Neural cell (in vitro differentiated cells): ENCODE measurements around the gene GPR25. TPM values are rescaled to one million over a fixed set of nuclear protein-coding genes. Genes with fewer than 3 reads are reported as not detected.

Experiments
- H2AFZ ChIP-seq: fragments of 200-600, 300-800 bp; sonication (generic), shearing (Covaris generic); 2 replicates; pipeline ENCODE4 v1.6.0; 2014; ENCODE audit warnings: low read depth, mild to moderate bottlenecking, antibody characterized with exemption, low read length, moderate library complexity
- H3F3A ChIP-seq: fragments of 200-600 bp; shearing (Covaris generic); 2 replicates; pipeline ENCODE4 v1.6.1; 2016; ENCODE audit warnings: mild to moderate bottlenecking, moderate library complexity, mixed read lengths, antibody characterized with exemption, low read length; ENCODE audit not compliant: insufficient read depth, poor library complexity, severe bottlenecking
- H3K27ac ChIP-seq: fragments of 200-600, 300-800 bp; sonication (generic), shearing (Covaris generic); 2 replicates; pipeline ENCODE4 v1.5.1; 2014; ENCODE audit warnings: mild to moderate bottlenecking, low read length, moderate library complexity
- H3K27me3 ChIP-seq: fragments of 300-800, 200-600 bp; sonication (generic), shearing (Covaris generic); 2 replicates; pipeline ENCODE4 v1.6.0; 2014; ENCODE audit warnings: mild to moderate bottlenecking, low read depth, low read length, moderate library complexity; ENCODE audit not compliant: insufficient read depth
- H3K36me3 ChIP-seq: fragments of 300-800, 200-600 bp; sonication (generic), shearing (Covaris generic); 2 replicates; pipeline ENCODE4 v1.5.1; 2014; ENCODE audit warnings: mild to moderate bottlenecking, antibody characterized with exemption, low read length, moderate library complexity; ENCODE audit not compliant: insufficient read depth
- H3K4me2 ChIP-seq: fragments of 300-800, 200-600 bp; sonication (generic), shearing (Covaris generic); 2 replicates; pipeline ENCODE4 v1.6.0; 2014; ENCODE audit warnings: mild to moderate bottlenecking, low read length
- H3K4me3 ChIP-seq: fragments of 300-800, 200-600 bp; sonication (generic), shearing (Covaris generic); 2 replicates; pipeline ENCODE4 v1.5.1; 2014; ENCODE audit warnings: mild to moderate bottlenecking, low read length, moderate library complexity
- H3K79me2 ChIP-seq: fragments of 200-600 bp; shearing (Covaris generic); replicated peaks from 2 replicates; pipeline ENCODE4 v1.6.0; 2014; ENCODE audit warnings: mild to moderate bottlenecking, low read length, moderate library complexity; ENCODE audit not compliant: insufficient read depth
- H3K9ac ChIP-seq: fragments of 300-800, 200-600 bp; sonication (generic), shearing (Covaris generic); 2 replicates; pipeline ENCODE4 v1.6.1; 2016; ENCODE audit warnings: mild to moderate bottlenecking, low read length, mixed read lengths
- H3K9me2 ChIP-seq: fragments of 200-600 bp; shearing (Covaris generic); 2 replicates; pipeline ENCODE4 v1.6.1; 2016; ENCODE audit warnings: mild to moderate bottlenecking, low read length, mixed read lengths; ENCODE audit not compliant: insufficient read depth
- H3K9me3 ChIP-seq: fragments of 200-600, 300-800 bp; sonication (generic), shearing (Covaris generic); 2 replicates; pipeline ENCODE4 v1.6.1; 2016; ENCODE audit warnings: mild to moderate bottlenecking, mixed run types, low read length, moderate library complexity, mixed read lengths
- H4K20me1 ChIP-seq: fragments of 200-600 bp; shearing (Covaris generic); 2 replicates; pipeline ENCODE4 v1.6.1; 2016; ENCODE audit warnings: mild to moderate bottlenecking, mixed run types; ENCODE audit not compliant: insufficient read depth
- CTCF ChIP-seq: fragments of 450-650 bp; IDR thresholded peaks from 2 replicates; pipeline ENCODE4 v1.5.1; 2014; ENCODE audit warnings: antibody characterized with exemption, mild to moderate bottlenecking, moderate library complexity; ENCODE audit not compliant: poor library complexity, severe bottlenecking
- EP300 ChIP-seq: fragments of 450-650 bp; conservative IDR thresholded peaks from 2 replicates; pipeline ENCODE4 v1.6.1; 2014; ENCODE audit warnings: antibody characterized with exemption, mild to moderate bottlenecking, moderate library complexity; ENCODE audit not compliant: poor library complexity, severe bottlenecking
- EZH2 ChIP-seq: fragments of 200-600, 300-800 bp; shearing (Covaris generic), sonication (generic); IDR thresholded peaks from 2 replicates; pipeline ENCODE4 v1.6.1; 2014; ENCODE audit warnings: antibody characterized with exemption, low read length, borderline replicate concordance, mild to moderate bottlenecking; ENCODE audit not compliant: insufficient read depth, poor library complexity, severe bottlenecking
- MXI1 ChIP-seq: fragments of 450-650 bp; conservative IDR thresholded peaks from 2 replicates; pipeline ENCODE4 v1.6.1; 2014; ENCODE audit warnings: antibody characterized with exemption, mild to moderate bottlenecking; ENCODE audit not compliant: poor library complexity, severe bottlenecking
- POLR2AphosphoS5 ChIP-seq: IDR thresholded peaks from 2 replicates; pipeline ENCODE4 v1.6.1; 2012
- RAD21 ChIP-seq: fragments of 450-650 bp; conservative IDR thresholded peaks from 2 replicates; pipeline ENCODE4 v1.6.1; 2014; ENCODE audit warnings: antibody characterized with exemption, mild to moderate bottlenecking, moderate library complexity
- REST ChIP-seq: IDR thresholded peaks from 2 replicates; pipeline ENCODE4 v1.6.1; 2012; ENCODE audit warnings: borderline replicate concordance
- SMC3 ChIP-seq: fragments of 450-650 bp; conservative IDR thresholded peaks from 2 replicates; pipeline ENCODE4 v1.6.1; 2014; ENCODE audit warnings: antibody characterized with exemption, mild to moderate bottlenecking, moderate library complexity; ENCODE audit not compliant: poor library complexity
- TAF1 ChIP-seq: IDR thresholded peaks from 2 replicates; pipeline ENCODE4 v1.6.1; 2012; ENCODE audit warnings: low read depth
- polyA plus RNA-seq: library from polyadenylated mRNA; depleted of rRNA; stranded (reverse); fragments of >200 nt; gene quantifications from 2 replicates; pipeline ENCODE4 v1.2.3, GENCODE V29; 2014

Gene GPR25
- polyA plus RNA-seq, 1 donor from 2014 or later: not detected

GRCh38 chr1:200874694-200875093, 1.9 kb downstream of the GPR25 start:
- H3K9me2 ChIP-seq: no peaks in the 10 kb centered on the region
- TF ChIP-seq TAF1 (no peak), REST (no peak), CTCF (no peak), POLR2AphosphoS5 (no peak), EP300 (no peak), MXI1 (no peak), RAD21 (no peak), EZH2 (no peak)
- H3K9me3 ChIP-seq: no peaks in the 10 kb centered on the region
- no peak overlapping the region for H3K4me3 ChIP-seq
- H3K36me3 ChIP-seq: no peaks in the 10 kb centered on the region
- no peaks in the 10 kb centered on the region for H3F3A ChIP-seq
- no peak overlapping the region for H2AFZ ChIP-seq
- no peak overlapping the region for H3K9ac ChIP-seq
- H3K79me2 ChIP-seq: no peaks in the 10 kb centered on the region
- no peaks in the 10 kb centered on the region for H4K20me1 ChIP-seq
- H3K4me2 ChIP-seq: no peak overlapping the region
- no peak overlapping the region for H3K27ac ChIP-seq
- H3K27me3 ChIP-seq: no peaks in the 10 kb centered on the region

- Histone ChIP-seq H3K9me2 (no peaks in the 10 kb centered on the region), H3K4me2 (no peak overlapping the region), H3K36me3 (no peaks in the 10 kb centered on the region), H3K79me2 (no peaks in the 10 kb centered on the region), H3K9ac (no peak overlapping the region), H4K20me1 (no peaks in the 10 kb centered on the region), H3K27ac (no peak overlapping the region), H3K4me3 (no peak overlapping the region), H3K9me3 (no peaks in the 10 kb centered on the region), H3F3A (no peaks in the 10 kb centered on the region), H3K27me3 (no peaks in the 10 kb centered on the region), H2AFZ (no peak overlapping the region)
- TF ChIP-seq SMC3 (no peak), POLR2AphosphoS5 (no peak), REST (no peak), EP300 (no peak), MXI1 (no peak), EZH2 (no peak), RAD21 (no peak), TAF1 (no peak)
These were observed 2.6 kb downstream of the GPR25 start for GRCh38 chr1:200875416-200875815.
